NK-92 (cell line): ENCODE measurements around the gene CNN2.

Experiments used
- DNase-seq: peaks from one replicate; lab custom pipeline; 2025; ENCODE audit not compliant: unreplicated experiment; lab: John Stamatoyannopoulos, UW

CNN2 gene

GRCh38 chr19:995051-995827 lies 31.2 kb upstream of the CNN2 start:
- no peak for DNase-seq

GRCh38 chr19:996051-996838 lies 30.2 kb upstream of the CNN2 start:
- no peak for DNase-seq

- DNase-seq: no peak
Observed at GRCh38 chr19:998064-998463, 28.3 kb upstream of the CNN2 start.

- no peak for DNase-seq
Observed at GRCh38 chr19:999379-999719, 27.1 kb upstream of the CNN2 start.

GRCh38 chr19:1000095-1000494 lies 26.3 kb upstream of the CNN2 start, which contains the start of gene GRIN3B:
Gene GRIN3B (plus strand): TSS chr19:1000419. CDS start chr19:1000438, 19 bp downstream.
- DNase-seq: no peak

- DNase-seq: no peak
Observed at GRCh38 chr19:1000591-1001537, 25.5 kb upstream of the CNN2 start.

- DNase-seq: no peak
Observed at GRCh38 chr19:1001538-1002166, 24.8 kb upstream of the CNN2 start.

GRCh38 chr19:1002600-1002999 lies 23.8 kb upstream of the CNN2 start:
- no peak for DNase-seq

GRCh38 chr19:1003283-1003682 lies 23.1 kb upstream of the CNN2 start:
- no peak for DNase-seq

GRCh38 chr19:1004204-1004802 lies 22.1 kb upstream of the CNN2 start:
- DNase-seq: no peak

GRCh38 chr19:1004803-1005664 lies 21.4 kb upstream of the CNN2 start:
- no peak for DNase-seq

GRCh38 chr19:1006711-1007398 lies 19.6 kb upstream of the CNN2 start:
- no peak for DNase-seq

- no peak for DNase-seq
Observed at GRCh38 chr19:1007399-1008251, 18.8 kb upstream of the CNN2 start.

GRCh38 chr19:1008268-1009040 lies 18.0 kb upstream of the CNN2 start:
- no peak for DNase-seq

GRCh38 chr19:1009041-1009980 lies 17.1 kb upstream of the CNN2 start:
- DNase-seq: no peak

GRCh38 chr19:1009981-1010538 lies 16.3 kb upstream of the CNN2 start:
- no peak for DNase-seq
